ENCODE data around the gene NFIA. TPM values are rescaled to one million over a fixed set of nuclear protein-coding genes. Genes with fewer than 3 reads are reported as not detected.
A peak's percentile ranks its signal among the peaks of the same experiment; 100 is the strongest.

NFIA gene
- total RNA-seq, 1 experiment from 2014 or later = 12.6 TPM

DNA sequence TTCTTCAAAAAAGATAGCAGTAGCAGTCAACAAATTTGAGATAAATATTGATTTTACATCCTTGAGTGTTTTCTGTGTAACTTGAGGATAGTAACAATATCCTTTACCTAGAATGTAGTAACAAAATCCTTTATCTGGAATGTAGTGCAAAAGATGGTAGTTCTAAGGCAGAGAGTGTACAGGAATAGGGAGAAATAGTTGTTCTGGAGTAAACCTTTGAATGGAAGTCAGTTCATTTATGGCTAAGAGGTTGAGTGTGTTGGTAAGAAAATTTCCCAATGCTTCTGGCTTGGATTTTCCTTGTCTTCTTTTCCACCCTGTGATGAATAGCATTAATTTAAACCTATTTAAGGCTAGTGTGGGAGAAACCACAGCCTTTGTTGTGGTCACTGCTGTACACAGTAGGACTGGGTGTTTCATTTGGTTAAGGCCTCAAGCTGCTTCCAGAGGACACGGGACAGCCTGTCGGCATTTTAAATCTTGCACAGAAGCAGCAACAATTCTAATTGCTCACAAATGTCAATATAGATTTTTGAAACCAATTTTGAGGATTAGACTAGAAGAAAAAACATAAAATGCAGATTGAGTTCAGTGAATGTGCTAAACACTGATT is 11.3 kb downstream of the NFIA start:
- DNase-seq (ENCODE audit: low read depth, low spot score) = no peak
- in situ Hi-C loops (cut with HindIII; ENCODE audit: low pct_unique_long_range_greater_than_20kb, low sequenced_read_pairs) = no loop called here

DNA sequence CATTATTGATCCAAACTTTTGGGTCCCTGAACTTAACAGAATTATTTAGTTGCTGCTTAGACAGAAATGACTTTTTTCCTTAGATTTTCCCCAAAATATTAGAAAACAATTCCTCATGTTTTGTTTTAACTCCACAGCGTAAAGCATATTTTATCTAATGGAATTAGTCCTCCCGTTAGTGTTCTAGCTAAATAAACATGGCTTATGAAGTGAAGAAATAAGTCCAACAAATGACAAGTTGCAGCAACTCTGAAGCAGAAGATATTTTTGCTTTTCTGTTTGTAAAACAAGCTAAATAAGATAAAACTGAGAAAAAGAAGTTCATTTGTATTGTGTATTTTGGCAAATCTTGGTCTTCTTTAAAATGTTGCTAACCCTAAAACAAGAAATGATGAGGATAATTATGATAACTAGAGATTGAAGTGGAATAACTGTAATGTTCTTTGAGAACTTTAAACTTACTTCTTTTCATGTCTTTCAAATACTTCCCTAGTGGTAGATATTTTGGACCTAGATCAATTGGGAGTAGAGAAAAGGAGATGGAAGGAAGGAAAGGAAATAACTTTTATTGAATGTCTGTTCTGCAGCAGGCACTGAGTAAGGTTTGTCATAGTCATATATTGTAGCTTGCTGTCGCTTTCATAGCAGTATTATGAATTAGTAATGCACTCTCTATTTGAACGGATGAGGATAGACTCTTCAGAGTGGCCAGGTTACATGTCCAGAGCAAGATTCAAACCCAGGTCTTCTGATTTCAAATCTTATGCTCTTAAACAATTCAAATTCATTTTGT is 12.5 kb downstream of the NFIA start:
- DNase-seq (ENCODE audit: low read depth, low spot score) = no peak

DNA sequence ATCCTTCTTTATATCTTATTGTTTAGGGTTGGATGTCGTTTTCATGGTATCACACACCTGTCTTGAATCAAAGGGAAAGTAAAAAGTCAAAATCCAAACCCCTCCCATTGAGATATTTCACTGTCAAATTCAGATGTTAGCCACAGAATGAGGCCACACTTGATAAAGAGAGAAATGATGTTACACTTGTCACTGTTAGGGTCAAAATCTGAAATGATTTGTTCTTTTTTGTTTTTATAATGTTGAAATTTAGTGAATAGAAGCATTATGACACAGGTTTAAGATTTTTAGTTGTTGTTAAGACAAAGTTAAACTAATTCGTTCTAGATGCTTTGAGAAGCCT is 13.1 kb downstream of the NFIA start:
- DNase-seq (ENCODE audit: low read depth, low spot score) = no peak
- in situ Hi-C loops (cut with HindIII; ENCODE audit: low pct_unique_long_range_greater_than_20kb, low sequenced_read_pairs) = no loop called here

More for the DNA sequence above, 12.5 kb downstream of the NFIA start:
- in situ Hi-C loops (cut with HindIII; ENCODE audit: low pct_unique_long_range_greater_than_20kb, low sequenced_read_pairs) = no loop called here

DNA sequence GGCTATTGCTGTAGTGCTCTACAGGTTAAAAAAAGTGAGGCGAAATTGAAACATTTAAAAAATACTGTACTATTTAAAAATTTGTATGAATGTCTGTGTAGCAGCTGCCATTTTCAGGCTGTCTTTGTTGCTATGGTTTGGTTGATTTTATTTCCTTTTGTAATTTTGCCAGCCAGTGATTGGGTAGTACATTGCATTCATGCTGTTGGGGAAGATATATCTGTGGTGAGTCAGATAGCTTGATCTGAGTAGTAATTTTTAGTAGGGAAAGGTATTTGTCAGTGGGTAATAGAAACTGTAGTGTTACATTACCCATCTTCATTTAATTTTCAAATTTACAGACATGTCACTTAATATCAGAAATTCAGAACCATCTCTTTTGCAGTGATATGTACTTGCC is 15.0 kb downstream of the NFIA start:
- no peak for DNase-seq (ENCODE audit: low read depth, low spot score)
- in situ Hi-C loops (cut with HindIII; ENCODE audit: low pct_unique_long_range_greater_than_20kb, low sequenced_read_pairs) = no loop called here

DNA sequence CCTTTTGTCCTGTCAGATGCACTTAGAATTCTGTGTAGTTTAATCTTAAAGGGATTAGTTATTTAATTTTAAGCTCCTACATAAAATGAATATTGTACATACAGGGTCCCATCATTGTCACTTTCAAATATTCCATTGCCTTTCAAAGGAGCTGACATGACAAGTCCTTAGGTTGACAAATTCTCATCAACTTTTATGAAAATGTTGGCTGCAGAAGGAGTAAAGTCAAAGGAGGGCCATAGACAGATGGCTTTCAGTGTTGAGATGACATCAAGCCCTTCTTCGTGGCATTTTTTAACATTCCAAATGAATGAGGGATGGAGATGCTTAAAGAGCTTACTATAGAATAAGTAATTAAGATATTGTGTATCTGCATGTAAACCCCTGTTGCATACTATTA is 15.4 kb downstream of the NFIA start:
- in situ Hi-C loops (cut with HindIII; ENCODE audit: low pct_unique_long_range_greater_than_20kb, low sequenced_read_pairs) = no loop called here
- DNase-seq (ENCODE audit: low read depth, low spot score) = no peak

DNA sequence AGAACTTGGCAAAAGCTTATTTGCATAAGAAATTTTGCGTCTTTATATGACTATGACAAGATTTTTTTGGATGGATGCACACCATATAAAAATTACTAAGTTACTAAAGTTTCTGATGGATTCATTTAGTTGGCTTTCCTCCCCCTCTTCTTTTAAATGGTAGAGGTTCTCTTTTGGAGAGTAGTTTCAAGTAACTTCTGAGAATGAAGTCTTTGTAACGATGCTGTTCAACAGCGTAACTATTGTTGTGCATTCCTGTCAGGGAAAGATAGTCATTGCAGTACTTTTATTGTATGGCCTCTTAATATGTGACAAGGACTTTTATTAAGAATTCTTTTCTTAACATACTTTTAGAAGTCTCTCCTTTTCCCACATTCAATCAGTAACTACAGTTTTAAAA is 16.0 kb downstream of the NFIA start:
- DNase-seq (ENCODE audit: low read depth, low spot score) = peak; percentile 53
- in situ Hi-C loops (cut with HindIII; ENCODE audit: low pct_unique_long_range_greater_than_20kb, low sequenced_read_pairs) = no loop called here

DNA sequence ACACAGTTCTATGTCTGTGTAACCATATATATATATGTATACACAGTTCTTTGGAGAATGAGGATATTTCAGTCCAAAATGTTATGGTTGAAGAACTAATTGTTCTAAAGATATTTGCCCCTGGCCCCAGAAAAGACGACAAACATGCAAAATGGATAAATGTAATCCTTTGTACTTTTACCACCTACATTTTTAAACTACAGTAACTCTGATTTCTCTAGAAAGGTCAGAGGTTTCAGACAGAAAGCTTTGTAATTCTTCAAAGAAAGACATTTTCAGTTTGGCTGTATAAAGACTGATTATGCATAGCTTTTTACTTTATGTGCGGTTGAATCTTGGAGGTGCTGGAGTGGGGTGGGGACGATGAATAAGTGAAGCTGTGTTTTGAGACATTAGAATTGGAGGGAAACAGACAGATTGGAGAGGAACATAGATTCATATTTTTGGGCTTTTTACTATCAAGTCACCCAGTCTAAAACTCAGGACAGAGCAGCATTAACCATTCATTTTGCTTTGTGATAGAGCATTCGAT is 16.6 kb downstream of the NFIA start:
- peak; percentile 51 for DNase-seq (ENCODE audit: low read depth, low spot score)
- in situ Hi-C loops (cut with HindIII; ENCODE audit: low pct_unique_long_range_greater_than_20kb, low sequenced_read_pairs) = no loop called here

DNA sequence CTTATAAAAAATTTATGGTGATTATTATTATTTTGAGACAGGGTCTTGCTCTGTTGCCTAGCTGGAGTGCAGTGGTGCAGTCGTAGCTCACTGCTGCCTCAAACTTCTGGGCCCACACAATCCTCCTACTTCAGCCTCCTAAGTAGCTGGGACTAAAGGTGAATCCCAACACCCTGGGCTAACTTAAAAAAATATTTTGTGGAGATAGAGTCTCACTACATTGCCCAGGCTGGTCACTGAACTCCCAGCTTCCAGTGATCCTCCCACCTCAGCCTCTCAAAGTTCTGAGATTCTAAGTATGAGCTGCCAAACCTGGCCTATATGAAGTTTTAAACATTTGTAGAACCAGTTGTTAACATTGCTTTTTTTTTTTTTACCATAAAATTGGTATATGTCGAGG is 18.2 kb downstream of the NFIA start:
- in situ Hi-C loops (cut with HindIII; ENCODE audit: low pct_unique_long_range_greater_than_20kb, low sequenced_read_pairs) = no loop called here

DNA sequence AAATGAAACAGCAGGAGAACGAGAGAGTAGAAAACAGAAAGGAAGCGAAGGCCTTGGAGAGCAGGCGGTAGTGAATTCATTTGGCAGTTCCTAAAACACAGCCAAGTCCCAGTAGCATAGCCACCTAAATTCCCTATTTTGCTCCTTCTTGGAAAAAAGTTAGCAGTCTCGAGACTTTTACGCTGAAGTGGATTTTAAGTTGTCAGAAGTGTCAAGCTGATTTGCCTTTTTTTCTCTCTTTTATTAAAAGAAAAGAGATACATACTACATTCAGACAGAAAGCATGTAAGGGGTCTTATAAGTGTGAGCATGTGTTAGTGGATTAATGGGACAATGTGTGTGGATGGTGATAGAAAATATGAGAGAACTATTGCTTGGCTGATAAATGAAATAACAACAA is 19.2 kb downstream of the NFIA start:
- no peak for DNase-seq (ENCODE audit: low read depth, low spot score)
- in situ Hi-C loops (cut with HindIII; ENCODE audit: low pct_unique_long_range_greater_than_20kb, low sequenced_read_pairs) = no loop called here

More for the DNA sequence above, 18.2 kb downstream of the NFIA start:
- DNase-seq (ENCODE audit: low read depth, low spot score) = no peak

DNA sequence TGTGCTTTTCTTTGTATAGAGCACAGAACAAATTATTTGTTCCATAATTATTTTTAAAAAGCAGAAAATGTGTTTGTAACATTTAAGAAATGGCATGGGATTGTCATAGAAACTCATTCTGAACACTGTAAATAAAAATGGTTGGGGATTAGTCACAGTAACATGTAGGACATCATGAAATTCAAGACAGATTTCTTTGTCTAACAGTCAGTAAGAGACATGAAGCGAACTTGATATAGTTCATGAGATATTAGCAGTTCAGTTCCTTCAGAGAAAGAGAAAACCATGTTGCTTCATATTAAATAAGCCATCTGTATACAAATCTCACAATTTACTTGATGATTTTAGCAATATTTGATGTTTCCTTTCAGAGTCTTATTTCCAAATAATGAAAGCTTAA is 19.7 kb downstream of the NFIA start:
- DNase-seq (ENCODE audit: low read depth, low spot score) = no peak
- in situ Hi-C loops (cut with HindIII; ENCODE audit: low pct_unique_long_range_greater_than_20kb, low sequenced_read_pairs) = no loop called here

DNA sequence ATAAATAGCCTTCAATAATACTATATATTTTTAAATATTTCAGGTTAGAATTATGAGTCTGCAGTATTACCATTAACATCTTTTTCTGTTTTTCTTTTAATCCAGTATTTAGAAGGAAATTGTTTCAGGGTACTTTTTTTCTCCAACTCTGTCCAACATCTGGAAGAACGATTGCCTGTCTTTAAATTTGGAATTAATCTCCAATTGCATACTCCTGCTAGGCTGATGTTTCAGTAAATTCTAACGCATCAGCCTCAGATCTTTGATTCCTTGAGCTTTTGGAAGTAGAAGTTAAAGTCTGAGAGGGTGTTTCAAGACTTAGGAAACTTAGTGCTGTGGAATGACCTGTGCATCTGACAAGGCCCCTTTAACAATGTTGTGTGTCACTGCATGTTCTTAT is 20.3 kb downstream of the NFIA start:
- in situ Hi-C loops (cut with HindIII; ENCODE audit: low pct_unique_long_range_greater_than_20kb, low sequenced_read_pairs) = no loop called here
- no peak for DNase-seq (ENCODE audit: low read depth, low spot score)

DNA sequence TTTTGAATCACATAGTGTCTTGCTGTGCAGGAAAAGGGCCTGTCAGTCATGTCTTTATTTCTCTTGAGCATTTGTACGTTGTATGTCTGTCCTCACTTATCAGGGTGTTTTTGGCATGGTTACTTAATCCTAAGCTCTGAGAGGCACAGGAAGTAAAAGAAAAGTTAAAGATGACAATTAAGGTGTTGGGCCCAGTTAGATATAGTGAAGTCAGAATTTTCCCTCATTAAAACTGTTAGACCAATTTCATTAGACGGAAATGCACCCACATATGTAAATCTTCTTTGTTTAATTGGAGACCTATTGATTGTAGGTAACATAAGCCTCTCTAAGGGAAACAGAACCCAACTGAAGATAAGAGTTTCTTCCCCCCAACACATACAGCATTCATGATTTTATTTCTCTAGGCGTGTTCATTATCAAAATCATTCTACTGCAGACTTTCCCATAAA is 21.9 kb downstream of the NFIA start:
- in situ Hi-C loops (cut with HindIII; ENCODE audit: low pct_unique_long_range_greater_than_20kb, low sequenced_read_pairs) = no loop called here
- no peak for DNase-seq (ENCODE audit: low read depth, low spot score)

DNA sequence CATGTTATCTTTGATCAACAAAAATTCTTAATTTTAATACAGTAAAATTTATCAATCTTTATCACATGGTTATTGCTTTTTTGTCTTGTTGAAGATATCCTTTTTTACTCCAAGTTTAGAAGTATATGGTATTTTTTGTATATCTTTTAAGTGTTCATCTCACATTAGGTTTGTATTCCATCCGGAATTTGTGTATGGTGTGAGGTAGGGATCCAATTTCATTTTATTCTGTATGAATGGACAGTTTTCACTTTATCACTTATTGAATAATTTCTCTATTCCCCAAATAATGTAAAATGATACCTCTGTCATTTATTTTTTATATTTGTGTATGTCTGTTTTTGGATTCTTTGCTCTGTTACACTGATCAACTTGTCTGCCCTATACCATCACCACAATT is 25.3 kb downstream of the NFIA start:
- DNase-seq (ENCODE audit: low read depth, low spot score) = no peak
- in situ Hi-C loops (cut with HindIII; ENCODE audit: low pct_unique_long_range_greater_than_20kb, low sequenced_read_pairs) = no loop called here

DNA sequence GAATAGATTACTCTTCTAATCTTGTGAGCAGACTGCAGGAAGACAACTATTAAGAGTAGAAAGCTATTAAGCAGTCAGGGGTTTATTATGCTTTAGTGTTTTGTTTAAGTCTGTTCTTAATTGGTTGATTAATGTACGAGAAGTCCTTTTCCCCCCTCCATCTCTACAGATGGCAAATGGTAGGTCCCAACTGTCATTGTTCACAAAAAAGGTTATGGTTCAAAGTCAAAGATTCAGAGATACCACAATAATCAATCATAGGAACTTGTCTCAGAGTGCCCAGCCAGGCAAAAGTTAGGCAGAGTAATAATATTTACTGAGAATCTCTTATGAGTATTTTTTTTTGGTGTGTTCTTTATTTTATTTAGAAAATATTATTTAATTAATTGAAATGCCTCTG is 26.8 kb downstream of the NFIA start:
- in situ Hi-C loops (cut with HindIII; ENCODE audit: low pct_unique_long_range_greater_than_20kb, low sequenced_read_pairs) = no loop called here
- no peak for DNase-seq (ENCODE audit: low read depth, low spot score)

DNA sequence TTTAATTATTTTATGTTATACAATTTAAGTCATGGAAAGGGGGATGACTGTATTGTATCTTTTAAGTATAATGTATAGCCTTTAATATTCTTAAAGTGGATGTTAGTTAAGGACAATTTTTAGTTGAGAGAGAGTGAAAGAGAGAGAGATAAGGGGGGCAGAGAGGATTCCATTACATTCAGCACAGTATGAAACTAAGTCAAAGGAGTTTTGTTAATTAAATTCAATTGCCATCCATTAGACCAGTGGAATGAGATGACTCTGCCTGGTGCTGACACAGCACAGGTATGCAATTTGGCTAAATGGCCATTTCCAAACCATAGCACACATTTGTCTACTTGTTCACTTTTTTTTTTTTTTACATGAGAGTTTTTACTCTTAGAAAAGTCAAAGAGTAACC is 27.5 kb downstream of the NFIA start:
- in situ Hi-C loops (cut with HindIII; ENCODE audit: low pct_unique_long_range_greater_than_20kb, low sequenced_read_pairs) = no loop called here
- DNase-seq (ENCODE audit: low read depth, low spot score) = no peak

DNA sequence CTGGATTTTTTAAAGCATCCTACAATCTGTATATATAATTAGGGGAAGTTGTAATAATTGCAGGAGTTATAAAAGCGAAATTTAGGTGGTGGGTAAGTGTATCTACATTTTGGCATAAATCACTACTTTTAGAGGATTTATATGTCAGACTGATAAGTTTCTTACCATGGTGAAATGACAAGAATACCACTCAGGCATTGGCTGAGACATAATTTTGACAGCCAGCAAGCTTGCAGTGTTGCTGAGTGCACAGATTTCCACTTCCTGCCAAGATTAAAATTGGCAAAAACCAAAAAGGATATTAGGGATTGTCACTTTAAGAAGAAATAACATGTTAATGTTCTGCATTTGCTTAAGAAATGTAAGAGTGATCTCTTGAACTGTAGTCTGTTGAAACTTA is 28.2 kb downstream of the NFIA start:
- no peak for DNase-seq (ENCODE audit: low read depth, low spot score)
- in situ Hi-C loops (cut with HindIII; ENCODE audit: low pct_unique_long_range_greater_than_20kb, low sequenced_read_pairs) = no loop called here

DNA sequence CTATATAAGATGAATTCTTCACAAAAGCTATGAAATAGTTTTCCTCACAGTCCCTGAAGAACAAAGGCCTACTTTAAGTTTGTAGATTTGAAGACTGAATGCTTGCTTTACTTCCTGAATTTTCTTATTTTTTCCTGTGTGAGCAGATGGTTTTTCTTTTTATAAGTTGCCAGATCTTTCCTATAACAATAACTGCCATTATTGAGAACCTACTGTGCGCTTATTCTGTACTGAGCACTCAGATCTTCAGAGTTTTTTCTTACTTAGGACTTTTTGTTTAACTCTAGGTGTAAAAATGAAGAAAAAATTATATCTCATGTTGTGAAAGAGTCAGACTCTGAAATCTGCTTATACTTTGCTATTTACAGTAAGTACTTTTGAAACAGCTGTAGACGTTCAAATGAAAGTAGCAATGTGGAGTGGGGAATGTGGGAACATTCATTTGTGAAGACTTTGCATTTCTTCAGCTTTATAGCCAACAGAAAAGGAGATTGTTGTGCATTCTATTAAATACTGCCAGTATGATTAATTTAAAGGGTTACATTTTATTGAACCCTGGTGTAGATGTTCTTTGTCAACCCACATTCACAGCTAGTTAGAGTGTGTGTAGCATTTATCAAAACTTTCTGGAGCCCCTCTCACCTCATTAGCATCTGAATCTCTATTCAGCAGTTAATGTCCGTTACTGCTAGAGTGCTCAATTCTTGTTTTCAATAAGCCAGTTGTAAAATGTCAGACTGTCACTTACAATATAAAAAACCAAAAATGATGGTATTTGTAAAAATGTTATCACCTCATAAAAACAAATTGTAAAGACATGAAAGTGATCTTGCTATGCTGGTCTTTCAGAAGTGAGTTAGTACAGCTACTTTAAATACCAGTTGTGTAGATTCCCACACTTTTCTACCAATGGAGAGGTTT is 29.0 kb downstream of the NFIA start:
- in situ Hi-C loops (cut with HindIII; ENCODE audit: low pct_unique_long_range_greater_than_20kb, low sequenced_read_pairs) = no loop called here
- DNase-seq (ENCODE audit: low read depth, low spot score) = no peak

DNA sequence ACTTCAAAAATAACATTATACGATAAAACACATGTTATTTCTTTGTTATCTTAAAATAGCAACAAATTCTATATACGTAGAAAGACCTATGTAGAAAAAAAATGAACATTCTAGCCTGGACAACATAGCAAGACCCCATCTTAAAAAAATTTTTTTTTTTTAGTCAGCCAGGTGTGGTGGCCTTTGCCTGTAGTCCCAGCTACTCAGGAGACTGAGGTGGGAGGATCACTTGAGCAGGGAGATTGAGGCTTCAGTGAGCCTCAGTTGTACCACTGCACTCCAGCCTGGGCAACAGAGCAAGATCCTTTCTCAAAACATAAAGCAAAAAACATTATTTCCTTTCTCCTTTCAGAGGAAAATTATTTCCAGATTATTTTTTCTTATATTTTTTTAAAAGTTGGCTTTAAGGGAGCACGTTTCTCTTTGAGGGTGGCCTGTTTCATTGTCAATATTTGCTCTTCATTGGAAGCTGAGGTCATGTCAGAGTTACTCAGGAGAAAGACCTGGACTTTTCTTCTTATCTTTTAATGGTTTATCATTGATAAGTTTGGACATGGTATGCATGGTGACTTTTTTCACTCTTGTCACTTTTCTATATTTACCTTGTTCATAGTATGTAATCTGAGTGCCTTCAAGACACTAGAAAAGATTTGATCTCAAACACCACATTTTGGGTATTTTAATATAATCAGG is 32.0 kb downstream of the NFIA start:
- DNase-seq (ENCODE audit: low read depth, low spot score) = no peak
- in situ Hi-C loops (cut with HindIII; ENCODE audit: low pct_unique_long_range_greater_than_20kb, low sequenced_read_pairs) = no loop called here

All from SK-MEL-5 (cell line).